ENCODE results near the gene ZSWIM4.
"Not testable (repeated sequence)": the region's sequence is repeated elsewhere in the genome, so short reads cannot be mapped to it uniquely, and the experiment has no call there.

The ZSWIM4 gene

DNA sequence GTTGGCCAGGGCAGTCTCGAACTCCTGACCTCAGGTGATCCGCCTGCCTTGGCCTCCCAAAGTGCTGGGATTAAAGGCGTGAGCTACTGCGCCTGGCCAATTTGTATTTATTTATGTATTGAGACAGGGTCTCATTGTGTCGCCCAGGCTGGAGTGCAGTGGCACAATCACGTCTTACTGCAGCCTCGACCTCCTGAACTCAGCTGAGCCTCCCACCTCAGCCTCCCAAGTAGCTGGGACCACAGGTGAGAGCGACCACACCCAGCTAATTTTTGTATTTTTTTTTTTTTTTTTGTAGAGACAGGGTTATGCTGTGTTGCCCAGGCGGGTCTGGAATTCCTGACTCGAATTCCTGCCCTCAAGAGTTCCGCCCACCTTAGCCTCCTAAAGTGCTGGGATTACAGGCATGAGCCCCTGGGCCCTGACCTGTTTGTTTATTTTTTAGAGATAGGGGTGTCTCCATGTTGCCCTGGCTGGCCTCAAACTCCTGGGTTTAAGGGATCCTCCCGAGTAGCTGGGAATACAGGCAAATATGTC lies 57.0 kb downstream of the ZSWIM4 start:
- DNase-seq, result not testable (repeated sequence)

- no peak for DNase-seq
Measured at GRCh38 chr19:13856497-13856896, 61.3 kb downstream of the ZSWIM4 start.

DNA sequence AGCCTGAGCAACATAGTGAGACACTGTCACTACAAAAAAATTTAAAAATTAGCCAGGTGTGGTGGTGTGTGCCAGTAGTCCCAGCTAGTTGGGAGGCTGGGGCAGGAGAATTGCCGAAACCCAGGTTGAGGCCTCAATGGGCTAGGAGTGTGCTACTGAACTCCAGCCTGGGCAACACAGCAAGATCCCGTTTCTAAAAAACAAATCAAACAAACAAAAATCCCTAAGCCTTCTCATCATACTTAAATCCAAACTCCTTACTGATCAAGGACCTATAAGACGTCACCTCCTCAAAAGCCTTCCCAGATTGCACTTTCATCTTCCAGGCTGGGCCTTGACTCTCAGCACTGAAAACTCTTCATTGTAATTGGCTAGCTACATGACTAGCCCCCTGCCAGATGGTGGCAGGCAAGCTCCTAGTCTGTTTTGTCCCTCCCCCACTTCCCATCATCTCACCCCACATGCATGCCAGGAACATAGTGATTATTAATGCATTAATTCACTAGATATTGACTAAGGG lies 64.2 kb downstream of the ZSWIM4 start:
- DNase-seq, result no peak

- DNase-seq, result peak; percentile 24
Measured at GRCh38 chr19:13860679-13861391, 65.6 kb downstream of the ZSWIM4 start.

- DNase-seq, result no peak
Measured at GRCh38 chr19:13861392-13861713, 66.1 kb downstream of the ZSWIM4 start.

- DNase-seq, result peak; percentile 97
Measured at GRCh38 chr19:13861714-13862531, 66.7 kb downstream of the ZSWIM4 start.

DNA sequence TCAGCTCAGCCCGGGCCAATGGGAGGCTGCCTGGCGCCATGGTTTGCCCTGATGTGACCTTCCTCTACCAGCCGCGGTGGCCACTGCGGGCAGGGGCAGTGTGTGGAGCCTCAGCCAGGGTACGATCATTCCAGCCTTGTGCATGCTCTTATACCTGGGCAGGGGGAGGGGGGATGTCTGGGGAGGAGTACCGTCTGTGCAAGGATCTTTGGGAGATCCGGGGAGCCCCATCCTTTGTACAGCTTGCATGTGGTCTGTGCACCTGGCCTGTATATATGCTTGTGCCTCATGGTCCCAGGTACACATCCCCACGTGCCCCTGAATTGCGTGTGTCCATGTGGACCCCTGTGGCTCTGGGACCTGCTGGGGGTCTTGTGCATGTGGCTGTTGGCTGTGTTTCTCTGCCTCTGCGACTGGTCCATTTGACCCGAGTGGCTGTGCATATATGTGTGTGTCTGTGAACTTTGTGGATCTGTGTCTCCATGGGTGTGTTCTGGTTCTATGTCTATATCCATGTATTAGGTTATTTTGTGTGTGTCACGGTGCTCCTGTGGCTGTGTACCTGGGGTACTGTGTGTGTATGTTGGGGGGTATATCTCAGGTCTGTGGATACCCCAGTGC lies 68.9 kb downstream of the ZSWIM4 start:
- DNase-seq, result no peak

DNA sequence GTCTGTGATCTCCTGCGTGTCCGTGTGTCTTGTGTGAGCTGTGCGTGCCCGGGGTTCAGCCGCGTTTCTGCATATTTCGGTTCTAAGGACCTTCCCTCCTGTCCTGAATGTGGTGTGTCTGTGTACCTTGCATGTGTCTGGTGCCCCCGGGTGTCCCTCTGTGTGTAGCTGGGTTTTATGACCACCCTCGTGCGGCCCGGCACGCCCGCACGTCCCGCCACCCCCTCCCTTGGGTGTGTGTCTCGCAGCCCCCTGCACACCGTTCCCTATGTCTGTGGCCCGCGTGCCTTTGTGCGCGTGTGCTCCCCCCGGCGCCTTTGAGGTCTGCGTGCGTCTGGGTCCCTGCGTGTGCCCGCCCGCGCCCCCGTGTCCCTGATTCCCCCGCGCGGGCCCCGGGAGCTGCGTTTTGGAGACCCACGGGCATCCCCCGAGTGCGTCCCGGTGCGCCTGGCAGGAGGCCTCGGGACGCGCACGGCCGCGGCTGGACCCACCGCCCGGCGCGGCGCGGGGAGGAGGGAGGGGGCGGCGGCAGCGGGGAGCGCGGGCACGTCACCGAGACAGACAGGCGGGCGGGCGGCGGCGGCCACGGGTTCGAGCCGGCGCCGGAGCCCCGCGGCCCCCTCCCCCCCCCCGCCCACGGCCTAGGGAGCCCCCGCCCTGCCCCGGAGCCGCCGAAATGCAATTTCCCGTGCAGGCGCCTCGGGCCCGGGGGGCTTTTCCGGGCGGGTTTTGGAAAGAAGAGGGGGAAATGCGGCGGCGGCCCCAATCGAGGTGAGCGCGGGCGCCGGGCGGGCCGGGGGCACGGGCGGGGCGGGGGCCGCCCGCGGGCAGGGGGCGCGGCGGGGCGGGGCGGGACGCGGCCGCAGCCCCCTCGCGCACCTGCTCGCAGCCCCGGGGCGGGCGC lies 69.7 kb downstream of the ZSWIM4 start:
- DNase-seq, result no peak

DNA sequence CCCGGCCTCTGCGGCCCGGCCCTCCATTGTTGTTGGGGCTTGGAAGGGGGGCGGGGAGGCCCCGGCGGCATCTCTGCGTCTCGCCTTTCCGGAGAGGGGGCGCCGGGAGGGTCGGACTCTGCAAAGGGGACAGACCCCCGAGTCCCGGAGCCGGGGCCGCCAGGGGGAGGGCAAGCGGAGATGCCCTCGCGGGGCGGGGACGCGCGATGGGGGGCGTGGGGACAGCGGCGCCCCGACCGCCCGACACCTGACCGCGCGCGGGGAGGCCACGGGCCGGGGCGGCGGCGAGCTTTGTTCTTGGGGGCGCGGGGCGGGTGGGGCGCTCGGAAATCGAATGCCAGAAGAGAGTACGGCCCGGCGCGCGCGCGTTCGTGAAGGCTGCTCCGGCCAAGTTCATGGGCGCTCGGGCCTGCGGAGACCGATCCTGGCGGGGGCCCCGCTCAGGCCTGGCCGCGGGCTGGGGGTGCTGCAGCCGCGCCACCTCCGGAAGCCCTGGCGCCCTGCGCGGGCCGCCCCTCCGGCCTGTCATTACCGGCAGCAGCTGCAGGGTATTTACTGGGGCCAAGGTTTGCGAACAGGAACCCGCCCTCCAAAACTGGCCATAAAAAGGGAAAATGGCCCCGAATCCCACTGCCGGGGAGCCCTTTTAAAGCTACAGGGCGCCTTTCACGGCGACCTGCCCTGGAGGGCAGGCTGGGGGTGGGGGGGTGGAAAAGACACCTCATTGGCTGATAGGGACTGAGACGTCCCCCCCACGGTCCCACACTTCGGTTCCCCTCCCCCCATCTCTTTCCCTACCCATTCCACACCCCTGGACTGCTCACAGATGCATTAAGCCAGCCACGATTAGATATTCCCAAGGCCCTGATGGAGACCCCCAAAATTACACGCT lies 70.6 kb downstream of the ZSWIM4 start:
- no peak for DNase-seq

- no peak for DNase-seq
Measured at GRCh38 chr19:13866463-13867046, 71.3 kb downstream of the ZSWIM4 start.

DNA sequence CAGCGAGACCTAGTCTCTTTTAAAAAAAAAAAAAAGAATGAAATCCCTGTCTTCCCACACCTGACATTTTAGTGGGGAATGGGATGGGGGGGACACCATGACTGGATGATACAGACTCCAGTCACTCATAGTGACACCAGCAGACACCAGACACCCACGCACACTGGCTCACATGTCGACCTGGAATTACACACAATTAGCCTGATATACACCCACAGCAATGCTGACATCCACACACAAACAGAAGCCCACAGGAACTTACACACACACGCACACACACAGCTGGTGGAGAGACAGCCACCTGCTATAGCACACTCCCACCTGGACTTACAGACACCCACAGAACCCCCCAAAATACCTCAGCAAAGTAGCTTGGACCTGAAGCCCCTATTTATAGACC lies 73.4 kb downstream of the ZSWIM4 start:
- DNase-seq, result no peak

GRCh38 chr19:13869281-13869680 lies 74.0 kb downstream of the ZSWIM4 start:
- peak; percentile 80 for DNase-seq

DNA sequence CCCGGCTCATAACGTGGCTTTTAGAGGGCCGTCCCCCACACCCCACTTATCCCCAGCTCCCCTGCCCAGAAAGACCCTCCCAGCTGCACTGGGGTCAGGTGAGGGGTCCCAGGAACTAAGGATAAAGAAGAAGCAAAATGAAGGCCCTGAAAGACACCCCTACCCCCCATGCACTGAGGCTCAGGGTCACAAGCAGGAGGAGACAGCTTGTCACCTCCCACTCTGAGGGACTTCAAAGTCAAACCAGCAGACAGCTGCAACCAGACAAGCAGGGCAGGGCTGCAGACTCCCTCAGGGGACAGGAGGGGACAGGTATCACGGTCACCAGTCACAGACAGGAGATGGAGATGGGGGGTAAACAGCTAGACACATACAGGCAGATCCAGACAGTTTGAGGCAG lies 75.6 kb downstream of the ZSWIM4 start:
- DNase-seq, result no peak

GRCh38 chr19:13872339-13872694 lies 77.1 kb downstream of the ZSWIM4 start:
- no peak for DNase-seq

- DNase-seq, result peak; percentile 66
Measured at GRCh38 chr19:13872695-13873389, 77.6 kb downstream of the ZSWIM4 start.

- DNase-seq, result no peak
Measured at GRCh38 chr19:13873834-13874515, 78.7 kb downstream of the ZSWIM4 start.

DNA sequence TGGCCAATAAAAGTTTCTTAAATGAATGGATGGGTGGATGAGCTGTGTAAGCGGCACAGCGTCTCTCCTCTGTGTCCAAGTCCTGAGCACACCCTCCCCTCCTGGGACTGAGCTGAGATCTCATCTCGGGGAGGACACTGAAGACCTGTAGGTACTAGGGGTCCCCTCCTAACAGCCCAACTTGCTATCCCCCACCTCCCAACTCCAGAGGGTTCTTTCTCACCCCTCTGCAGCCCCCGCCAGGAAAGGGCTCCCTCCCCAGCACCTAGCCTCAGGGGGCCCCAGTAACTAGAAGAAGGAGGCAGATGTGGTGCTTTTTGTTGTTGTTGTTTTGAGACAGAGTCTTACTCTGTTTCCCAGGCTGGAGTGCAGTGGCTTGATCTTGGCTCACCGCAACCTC lies 80.6 kb downstream of the ZSWIM4 start:
- DNase-seq, result no peak

DNA sequence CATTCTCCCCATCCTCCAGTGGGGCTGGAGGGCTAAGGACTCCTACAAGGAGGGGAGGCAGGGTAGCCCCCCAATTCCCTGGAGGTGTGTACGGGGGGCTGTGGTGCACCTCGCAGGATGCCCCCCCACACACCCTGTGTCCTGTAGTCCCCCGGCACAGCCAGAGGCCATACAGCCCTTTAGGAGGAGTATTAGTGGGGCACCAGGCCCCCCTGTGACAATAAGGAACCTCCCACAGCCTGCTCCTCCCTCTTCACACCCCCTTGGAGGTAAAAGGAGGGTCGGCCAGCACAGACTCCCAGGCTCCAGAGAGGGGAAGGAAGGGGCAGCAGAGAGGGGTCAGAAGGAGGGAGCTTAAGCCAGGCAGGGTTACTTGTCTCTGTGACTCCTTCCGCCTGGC lies 81.6 kb downstream of the ZSWIM4 start, which contains the start of gene NANOS3:
TSS of gene NANOS3 (plus strand) at position 301 of the 400 bp plus-strand sequence. CDS start 115 bp downstream, outside the sequence.
- no peak for DNase-seq

DNA sequence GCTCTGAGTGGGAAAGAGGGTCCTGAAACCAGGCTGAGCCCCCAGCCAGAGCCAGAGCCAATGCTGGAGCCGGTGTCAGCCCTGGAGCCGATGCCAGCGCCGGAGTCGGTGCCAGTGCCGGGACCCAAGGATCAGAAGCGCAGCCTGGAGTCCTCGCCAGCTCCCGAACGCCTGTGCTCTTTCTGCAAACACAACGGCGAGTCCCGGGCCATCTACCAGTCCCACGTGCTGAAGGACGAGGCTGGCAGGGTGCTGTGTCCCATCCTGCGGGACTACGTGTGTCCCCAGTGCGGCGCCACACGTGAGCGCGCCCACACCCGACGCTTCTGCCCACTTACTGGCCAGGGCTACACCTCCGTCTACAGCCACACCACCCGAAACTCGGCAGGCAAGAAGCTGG lies 82.1 kb downstream of the ZSWIM4 start:
- no peak for DNase-seq
